GM12878 (cell line): ENCODE data around the gene ADCYAP1R1. TPM values are rescaled to one million over a fixed set of nuclear protein-coding genes. Genes with fewer than 3 reads are reported as not detected.

Experiments used
- ATF2 ChIP-seq: IDR thresholded peaks from 2 replicates; pipeline ENCODE4 v1.6.1; 2012; ENCODE audit warnings: low read length, inconsistent platforms
- CHD1 ChIP-seq: IDR thresholded peaks from 2 replicates; pipeline ENCODE4 v1.6.1; 2012; ENCODE audit warnings: low read depth, low read length, improper control_type of control experiment
- CREB1 ChIP-seq: IDR thresholded peaks from 2 replicates; pipeline ENCODE4 v1.6.1; 2012; ENCODE audit warnings: low read depth, mild to moderate bottlenecking, inconsistent platforms
- GABPA ChIP-seq: IDR thresholded peaks from 2 replicates; pipeline ENCODE4 v1.6.1; 2014; ENCODE audit warnings: antibody characterized with exemption, low read depth, mild to moderate bottlenecking, inconsistent platforms
- IRF3 ChIP-seq: fragments of 450-650 bp; IDR thresholded peaks from 2 replicates; pipeline ENCODE4 v1.6.1; 2014; ENCODE audit warnings: mild to moderate bottlenecking
- MEF2B ChIP-seq: fragments of 450-650 bp; IDR thresholded peaks from 2 replicates; pipeline ENCODE4 v1.6.1; 2018; ENCODE audit warnings: mild to moderate bottlenecking, moderate library complexity; ENCODE audit not compliant: partially characterized antibody, poor library complexity, severe bottlenecking
- RB1 ChIP-seq: fragments of 450-650 bp; formaldehyde crosslinking; IDR thresholded peaks from 2 replicates; pipeline ENCODE4 v1.6.1; 2017; ENCODE audit warnings: mild to moderate bottlenecking, borderline replicate concordance
- SREBF1 ChIP-seq: IDR thresholded peaks from 2 replicates; pipeline ENCODE4 v1.6.1; 2012; ENCODE audit warnings: mild to moderate bottlenecking, low read length
- USF2 ChIP-seq: IDR thresholded peaks from 2 replicates; pipeline ENCODE4 v1.6.1; 2011; ENCODE audit warnings: low read depth, low read length, improper control_type of control experiment, borderline replicate concordance
- ZBTB40 ChIP-seq: fragments of 450-650 bp; IDR thresholded peaks from 2 replicates; pipeline ENCODE4 v1.6.1; 2016; ENCODE audit warnings: mild to moderate bottlenecking, moderate library complexity, borderline replicate concordance
- ZNF592 ChIP-seq: fragments of 450-650 bp; IDR thresholded peaks from 2 replicates; pipeline ENCODE4 v1.6.1; 2017; ENCODE audit warnings: mild to moderate bottlenecking, moderate library complexity
- ZNF687 ChIP-seq: fragments of 450-650 bp; IDR thresholded peaks from 2 replicates; pipeline ENCODE4 v1.6.1; 2017; ENCODE audit warnings: mild to moderate bottlenecking, moderate library complexity
- polyA plus RNA-seq, 11 experiments: library from polyadenylated mRNA; depleted of rRNA in 4 of 11; unstranded in 6 of 11; stranded (reverse) in 5 of 11; fragments of >200 nt; fragmentation: Nextera tagmentation in 4 of 11; fragmentation: Illumina TruSeq in 1 of 11; extraction: Ambion mirVana in 4 of 11; extraction: Trizol in 1 of 11; gene quantifications; 1 replicate in 1 of 11; 2 replicates in 10 of 11; pipeline versions ENCODE4 v1.2.1 to v1.2.3, GENCODE V29; 2011 to 2016; ENCODE audit warnings: inconsistent platforms in 2 of 11, missing spikeins in 2 of 11, low read depth in 1 of 11
- total RNA-seq, 4 experiments: library from RNA; depleted of rRNA in 3 of 4; stranded (reverse); fragments of >200 nt in 3 of 4; fragmentation: Illumina TruSeq in 1 of 4; extraction: Trizol in 1 of 4; gene quantifications; 2 replicates each; pipeline versions ENCODE4 v1.2.1 to v1.2.3, GENCODE V29; 2013 to 2021

Gene ADCYAP1R1
- total and polyA plus RNA-seq, 10 of the 15 experiments (the other 5 are each of a cell fraction or from before 2014, with no cell fraction given) = not detected

GRCh38 chr7:31023877-31024276, 28.2 kb upstream of the ADCYAP1R1 start (continued):
- no peak for TF ChIP-seq RB1
- TF ChIP-seq GABPA = no peak
- no peak for TF ChIP-seq SREBF1
- TF ChIP-seq USF2 = no peak
- TF ChIP-seq CHD1 = no peak
- no peak for TF ChIP-seq ZNF592
- no peak for TF ChIP-seq IRF3
- no peak for TF ChIP-seq CREB1
- TF ChIP-seq ZNF687 = no peak
- no peak for TF ChIP-seq ATF2
- peak; percentile 22 for TF ChIP-seq MEF2B
- no peak for TF ChIP-seq ZBTB40
